Measurements from ENCODE around the gene EFCAB12.
"Not testable (repeated sequence)": the region's sequence is repeated elsewhere in the genome, so short reads cannot be mapped to it uniquely, and the experiment has no call there.

DNA sequence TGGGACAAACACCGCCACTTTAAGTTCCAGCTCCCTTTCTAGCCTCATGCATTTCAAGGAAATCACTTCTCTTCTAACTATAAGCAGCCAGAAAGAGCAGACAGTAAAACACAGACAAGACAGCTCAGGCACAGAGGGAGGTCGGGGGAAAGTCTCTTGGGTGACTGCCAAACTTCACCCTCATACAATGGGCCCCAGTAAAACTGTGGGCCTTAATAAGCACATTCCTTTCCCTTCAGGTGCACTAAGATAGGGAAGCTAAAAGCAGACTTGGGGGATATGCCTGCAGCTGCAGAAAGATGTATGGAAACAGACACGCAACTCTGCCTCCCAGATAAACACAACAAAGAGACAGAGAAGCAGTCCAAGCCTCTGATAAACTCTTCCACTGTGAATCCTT lies 15.2 kb downstream of the EFCAB12 start:
- TF ChIP-seq, protein P1, sequence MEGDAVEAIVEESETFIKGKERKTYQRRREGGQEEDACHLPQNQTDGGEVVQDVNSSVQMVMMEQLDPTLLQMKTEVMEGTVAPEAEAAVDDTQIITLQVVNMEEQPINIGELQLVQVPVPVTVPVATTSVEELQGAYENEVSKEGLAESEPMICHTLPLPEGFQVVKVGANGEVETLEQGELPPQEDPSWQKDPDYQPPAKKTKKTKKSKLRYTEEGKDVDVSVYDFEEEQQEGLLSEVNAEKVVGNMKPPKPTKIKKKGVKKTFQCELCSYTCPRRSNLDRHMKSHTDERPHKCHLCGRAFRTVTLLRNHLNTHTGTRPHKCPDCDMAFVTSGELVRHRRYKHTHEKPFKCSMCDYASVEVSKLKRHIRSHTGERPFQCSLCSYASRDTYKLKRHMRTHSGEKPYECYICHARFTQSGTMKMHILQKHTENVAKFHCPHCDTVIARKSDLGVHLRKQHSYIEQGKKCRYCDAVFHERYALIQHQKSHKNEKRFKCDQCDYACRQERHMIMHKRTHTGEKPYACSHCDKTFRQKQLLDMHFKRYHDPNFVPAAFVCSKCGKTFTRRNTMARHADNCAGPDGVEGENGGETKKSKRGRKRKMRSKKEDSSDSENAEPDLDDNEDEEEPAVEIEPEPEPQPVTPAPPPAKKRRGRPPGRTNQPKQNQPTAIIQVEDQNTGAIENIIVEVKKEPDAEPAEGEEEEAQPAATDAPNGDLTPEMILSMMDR (IDR thresholded peaks at IDR 0.05; ENCODE audit: low read length) = not testable (repeated sequence)
- TF ChIP-seq EZH2 (IDR thresholded peaks at IDR 0.05; ENCODE audit: borderline replicate concordance, low read length) = not testable (repeated sequence)
